Measurements from ENCODE around the gene HTT.

DNA sequence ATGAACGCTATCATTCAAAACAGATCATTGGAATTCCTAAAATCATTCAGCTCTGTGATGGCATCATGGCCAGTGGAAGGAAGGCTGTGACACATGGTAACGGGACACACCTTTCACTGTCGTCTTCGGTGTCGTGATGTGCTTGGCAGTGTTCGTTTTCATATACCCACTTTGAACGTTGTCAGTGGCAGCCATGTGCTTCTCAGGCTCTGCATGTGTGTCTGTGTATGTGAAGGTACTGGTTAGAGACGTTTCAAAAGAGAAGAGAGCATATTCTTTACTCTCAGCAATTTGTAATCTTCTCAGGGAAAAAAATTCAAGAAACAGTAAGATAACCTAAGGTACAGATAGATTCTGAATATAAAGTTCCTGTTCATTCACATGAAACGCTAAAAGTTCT is 103.9 kb downstream of the HTT start:
- TF ChIP-seq, protein P1, sequence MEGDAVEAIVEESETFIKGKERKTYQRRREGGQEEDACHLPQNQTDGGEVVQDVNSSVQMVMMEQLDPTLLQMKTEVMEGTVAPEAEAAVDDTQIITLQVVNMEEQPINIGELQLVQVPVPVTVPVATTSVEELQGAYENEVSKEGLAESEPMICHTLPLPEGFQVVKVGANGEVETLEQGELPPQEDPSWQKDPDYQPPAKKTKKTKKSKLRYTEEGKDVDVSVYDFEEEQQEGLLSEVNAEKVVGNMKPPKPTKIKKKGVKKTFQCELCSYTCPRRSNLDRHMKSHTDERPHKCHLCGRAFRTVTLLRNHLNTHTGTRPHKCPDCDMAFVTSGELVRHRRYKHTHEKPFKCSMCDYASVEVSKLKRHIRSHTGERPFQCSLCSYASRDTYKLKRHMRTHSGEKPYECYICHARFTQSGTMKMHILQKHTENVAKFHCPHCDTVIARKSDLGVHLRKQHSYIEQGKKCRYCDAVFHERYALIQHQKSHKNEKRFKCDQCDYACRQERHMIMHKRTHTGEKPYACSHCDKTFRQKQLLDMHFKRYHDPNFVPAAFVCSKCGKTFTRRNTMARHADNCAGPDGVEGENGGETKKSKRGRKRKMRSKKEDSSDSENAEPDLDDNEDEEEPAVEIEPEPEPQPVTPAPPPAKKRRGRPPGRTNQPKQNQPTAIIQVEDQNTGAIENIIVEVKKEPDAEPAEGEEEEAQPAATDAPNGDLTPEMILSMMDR (conservative IDR thresholded peaks at IDR 0.05; ENCODE audit: low read depth, low read length) = no peak
- no peak for TF ChIP-seq EZH2phosphoT487 (IDR thresholded peaks at IDR 0.05; ENCODE audit: borderline replicate concordance, low read length)
- TF ChIP-seq EZH2 (IDR thresholded peaks at IDR 0.05; ENCODE audit: low read length, unreplicated experiment) = no peak
